HG03196 (cell line): Measurements from ENCODE around the gene OR10D3.
"Not testable (repeated sequence)": the region's sequence is repeated elsewhere in the genome, so short reads cannot be mapped to it uniquely, and the experiment has no call there.

ENCODE experiments used
- ATAC-seq: cut with Tn5 transposase; IDR thresholded peaks from one replicate; pipeline ENCODE4 v1.9.1; 2021; ENCODE audit not compliant: unreplicated experiment

The OR10D3 gene

GRCh38 chr11:124194293-124195188 is 11.4 kb downstream of the OR10D3 start:
- no peak for ATAC-seq

- peak; percentile 86 for ATAC-seq
These were observed 12.1 kb downstream of the OR10D3 start for GRCh38 chr11:124195189-124195734.

GRCh38 chr11:124197999-124198398 is 14.9 kb downstream of the OR10D3 start:
- no peak for ATAC-seq

- no peak for ATAC-seq
These were observed 15.8 kb downstream of the OR10D3 start for GRCh38 chr11:124198897-124199296.

GRCh38 chr11:124199702-124200101 is 16.6 kb downstream of the OR10D3 start:
- no peak for ATAC-seq

GRCh38 chr11:124200671-124201070 is 17.5 kb downstream of the OR10D3 start:
- no peak for ATAC-seq

- no peak for ATAC-seq
These were observed 19.8 kb downstream of the OR10D3 start for GRCh38 chr11:124202951-124203350.

- no peak for ATAC-seq
These were observed 20.9 kb downstream of the OR10D3 start for GRCh38 chr11:124204008-124204407.

- ATAC-seq = no peak
These were observed 24.1 kb downstream of the OR10D3 start for GRCh38 chr11:124207102-124207792.

GRCh38 chr11:124209824-124210357 is 26.7 kb downstream of the OR10D3 start:
- no peak for ATAC-seq

- no peak for ATAC-seq
These were observed 27.3 kb downstream of the OR10D3 start for GRCh38 chr11:124210421-124210820.

- no peak for ATAC-seq
These were observed 28.2 kb downstream of the OR10D3 start for GRCh38 chr11:124211321-124211720.

- ATAC-seq = no peak
These were observed 30.9 kb downstream of the OR10D3 start for GRCh38 chr11:124214027-124214426.

- no peak for ATAC-seq
These were observed 36.0 kb downstream of the OR10D3 start for GRCh38 chr11:124219126-124219525.

- no peak for ATAC-seq
These were observed 39.3 kb downstream of the OR10D3 start for GRCh38 chr11:124222407-124222806.

- ATAC-seq = not testable (repeated sequence)
These were observed 41.7 kb downstream of the OR10D3 start for GRCh38 chr11:124224618-124225423.

GRCh38 chr11:124225471-124225870 is 42.3 kb downstream of the OR10D3 start:
- no peak for ATAC-seq

- ATAC-seq = no peak
These were observed 50.2 kb downstream of the OR10D3 start for GRCh38 chr11:124233376-124233775.
